Measurements from ENCODE around the gene JARID2.

Gene JARID2

DNA sequence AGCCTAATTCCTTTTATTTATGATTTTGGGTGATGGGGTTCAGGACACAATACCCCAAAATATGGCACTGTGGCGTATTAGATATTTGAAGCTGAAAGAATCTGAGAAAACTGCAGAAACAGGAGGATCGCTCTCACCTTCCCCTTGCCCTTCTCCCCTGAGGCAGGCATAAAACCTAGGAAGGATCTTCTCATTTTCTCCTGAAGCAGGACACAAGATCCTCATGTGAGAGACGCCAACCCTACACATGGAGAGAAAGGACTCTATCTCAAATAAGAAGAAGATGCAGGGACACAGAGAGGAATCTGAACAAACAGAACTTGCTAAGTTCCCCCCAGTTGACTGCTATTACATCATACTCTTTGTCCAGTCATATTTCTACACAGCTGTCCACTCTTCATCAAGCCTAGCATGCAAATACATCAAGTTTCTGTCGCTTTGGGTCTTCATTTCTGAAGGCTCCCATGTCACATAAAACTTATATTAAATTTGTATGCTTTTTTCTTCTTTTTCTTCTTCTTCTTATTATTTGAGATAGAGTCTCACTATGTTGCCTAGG is 307.9 kb downstream of the JARID2 start:
- Mint-ChIP-seq H3K36me3 (peaks cover 7% of the 10 kb centered on the region), H3K27me3 (no peaks in the 10 kb centered on the region), H3K9me3 (ENCODE audit: low read depth) (no peaks in the 10 kb centered on the region), H3K27ac (no peak overlapping the region), H3K4me3 (no peak overlapping the region), H3K4me1 (ENCODE audit: low read depth) (peaks cover 24% of the 10 kb centered on the region)

DNA sequence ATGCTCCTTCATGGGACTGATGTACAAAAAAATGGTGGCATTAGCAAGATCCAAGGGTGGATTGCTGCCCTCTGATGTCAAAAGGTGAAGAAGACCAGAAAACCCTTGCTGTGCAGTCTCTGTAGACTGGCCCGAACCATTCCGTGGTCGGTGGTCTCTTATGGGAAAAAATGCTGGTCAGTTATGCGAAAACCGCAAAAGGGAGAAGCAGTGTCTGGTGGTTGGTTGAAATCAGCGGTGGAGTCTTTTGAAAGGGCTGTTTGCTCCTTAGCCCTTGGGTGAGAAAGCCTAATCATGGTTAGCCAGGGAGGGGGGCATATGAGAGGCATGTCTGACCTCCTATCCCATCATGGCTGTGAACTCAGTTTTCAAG is 308.8 kb downstream of the JARID2 start:
- Mint-ChIP-seq H3K9me3 (ENCODE audit: low read depth) (no peaks in the 10 kb centered on the region), H3K4me3 (no peak overlapping the region), H3K36me3 (peaks cover 9% of the 10 kb centered on the region), H3K27me3 (no peaks in the 10 kb centered on the region), H3K27ac (no peak overlapping the region), H3K4me1 (ENCODE audit: low read depth) (peaks cover 24% of the 10 kb centered on the region)

DNA sequence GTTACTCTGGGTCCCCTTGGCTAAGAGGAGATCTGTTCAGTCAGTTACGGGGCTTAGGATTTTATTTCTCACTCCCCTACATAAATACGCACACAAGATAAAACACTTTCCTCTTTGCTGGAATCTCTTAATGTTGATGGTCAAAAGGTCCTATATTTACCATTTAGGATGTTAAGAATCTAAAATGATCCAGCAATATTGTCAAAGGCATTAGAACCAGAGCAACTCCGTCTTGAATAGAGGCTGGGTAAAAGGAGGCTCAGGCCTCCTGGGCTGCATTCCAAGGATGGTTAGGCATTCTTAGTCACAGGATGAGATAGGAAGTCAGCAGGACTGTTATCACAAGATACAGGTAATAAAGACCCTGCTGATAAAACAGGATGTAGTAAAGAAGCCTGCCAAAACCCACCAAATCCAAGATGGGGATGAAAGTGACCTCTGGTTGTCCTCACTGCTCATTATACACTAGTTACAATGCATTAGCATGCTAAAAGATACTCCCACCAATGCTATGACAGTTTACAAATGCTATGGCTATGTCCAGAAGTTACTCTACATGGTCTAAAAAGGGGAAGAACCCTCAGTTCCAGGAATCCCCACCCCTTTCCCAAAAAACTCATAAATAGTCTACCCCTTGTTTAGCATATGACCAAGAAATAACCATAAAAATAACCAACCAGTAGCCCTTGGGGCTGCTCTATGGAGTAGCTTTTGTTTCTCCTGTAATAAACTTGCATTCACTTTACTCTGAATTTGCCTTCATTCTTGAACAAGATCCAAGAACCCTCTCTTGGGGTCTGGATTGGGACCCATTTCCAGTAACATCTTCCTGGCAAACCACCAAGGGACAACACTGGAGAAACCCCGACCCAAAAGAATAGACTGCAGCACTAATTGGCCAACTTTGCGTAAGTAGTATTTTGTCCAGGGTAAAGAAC is 309.5 kb downstream of the JARID2 start:
- H3K27ac Mint-ChIP-seq: no peak overlapping the region

DNA sequence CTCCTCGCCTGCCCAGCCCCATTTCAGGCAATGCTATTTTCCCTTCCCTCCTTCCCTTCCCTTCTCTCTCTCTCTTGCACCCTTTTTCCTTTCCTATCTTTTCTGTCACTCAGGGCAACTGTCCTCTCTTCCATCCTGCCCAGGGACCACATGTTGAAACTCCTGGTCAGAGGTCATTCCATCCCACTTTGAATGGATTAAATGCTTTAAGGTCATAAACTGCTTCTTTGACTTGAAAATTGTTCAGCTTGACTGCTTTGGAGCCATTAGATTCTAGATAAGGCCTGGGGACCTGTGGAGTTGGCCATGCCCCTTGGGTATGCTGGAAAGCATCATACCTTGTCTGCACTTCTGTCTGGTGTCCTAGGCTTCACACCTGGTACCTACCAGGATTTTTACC is 310.8 kb downstream of the JARID2 start:
- Mint-ChIP-seq H3K27me3 (no peaks in the 10 kb centered on the region), H3K4me1 (ENCODE audit: low read depth) (peaks cover 15% of the 10 kb centered on the region), H3K36me3 (peaks cover 11% of the 10 kb centered on the region), H3K9me3 (ENCODE audit: low read depth) (no peaks in the 10 kb centered on the region), H3K27ac (no peak overlapping the region), H3K4me3 (no peak overlapping the region)

More for the DNA sequence above, 309.5 kb downstream of the JARID2 start:
- no peaks in the 10 kb centered on the region for H3K9me3 Mint-ChIP-seq (ENCODE audit: low read depth)
- peaks cover 9% of the 10 kb centered on the region for H3K36me3 Mint-ChIP-seq
- no peak overlapping the region for H3K4me3 Mint-ChIP-seq
- H3K27me3 Mint-ChIP-seq: no peaks in the 10 kb centered on the region
- peaks cover 24% of the 10 kb centered on the region for H3K4me1 Mint-ChIP-seq (ENCODE audit: low read depth)

DNA sequence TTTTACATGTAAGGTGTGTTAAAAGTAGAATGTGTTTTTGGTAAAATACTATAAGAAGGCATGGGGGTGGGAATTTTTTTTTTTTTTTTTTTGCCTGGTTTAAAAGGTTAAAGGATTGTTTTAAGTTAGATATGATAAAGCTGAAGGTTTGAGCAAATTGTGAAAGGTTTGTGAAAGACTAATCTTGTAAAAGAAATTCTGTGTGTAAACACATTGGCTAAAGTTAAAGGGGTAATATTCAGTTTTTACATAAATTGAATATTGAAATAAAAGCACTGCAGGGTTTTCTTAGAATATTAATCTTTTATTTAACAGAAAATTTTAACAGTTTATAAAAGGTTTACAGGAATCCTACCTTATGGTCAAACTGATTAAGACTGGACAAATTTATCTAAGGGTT is 311.3 kb downstream of the JARID2 start:
- Mint-ChIP-seq H3K36me3 (peaks cover 11% of the 10 kb centered on the region), H3K27ac (no peak overlapping the region), H3K4me1 (ENCODE audit: low read depth) (peaks cover 15% of the 10 kb centered on the region), H3K27me3 (no peaks in the 10 kb centered on the region), H3K9me3 (ENCODE audit: low read depth) (no peaks in the 10 kb centered on the region), H3K4me3 (no peak overlapping the region)

DNA sequence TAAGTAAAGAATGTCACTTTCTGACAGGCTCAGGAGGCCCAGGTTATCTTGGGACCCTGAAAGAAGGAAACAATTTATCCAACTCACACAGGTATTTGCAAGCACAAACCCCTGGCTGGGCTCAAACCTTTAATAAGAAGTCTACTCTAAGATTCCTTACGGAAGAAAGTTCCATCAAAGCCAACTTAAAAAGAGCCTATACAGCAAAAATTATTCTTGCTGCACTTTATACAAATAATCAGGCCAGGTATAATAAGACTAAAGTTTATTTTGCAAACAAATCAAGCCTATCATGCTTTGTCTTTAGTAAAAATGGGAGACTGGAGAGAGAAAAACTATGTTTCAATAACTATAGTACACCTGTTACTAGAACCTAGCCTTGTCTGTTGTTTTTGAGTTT is 314.8 kb downstream of the JARID2 start:
- no peak overlapping the region for H3K27ac Mint-ChIP-seq
- H3K9me3 Mint-ChIP-seq (ENCODE audit: low read depth): no peaks in the 10 kb centered on the region
- H3K36me3 Mint-ChIP-seq: peaks cover 19% of the 10 kb centered on the region
- peaks cover 8% of the 10 kb centered on the region for H3K4me1 Mint-ChIP-seq (ENCODE audit: low read depth)
- no peaks in the 10 kb centered on the region for H3K27me3 Mint-ChIP-seq
- H3K4me3 Mint-ChIP-seq: no peak overlapping the region

DNA sequence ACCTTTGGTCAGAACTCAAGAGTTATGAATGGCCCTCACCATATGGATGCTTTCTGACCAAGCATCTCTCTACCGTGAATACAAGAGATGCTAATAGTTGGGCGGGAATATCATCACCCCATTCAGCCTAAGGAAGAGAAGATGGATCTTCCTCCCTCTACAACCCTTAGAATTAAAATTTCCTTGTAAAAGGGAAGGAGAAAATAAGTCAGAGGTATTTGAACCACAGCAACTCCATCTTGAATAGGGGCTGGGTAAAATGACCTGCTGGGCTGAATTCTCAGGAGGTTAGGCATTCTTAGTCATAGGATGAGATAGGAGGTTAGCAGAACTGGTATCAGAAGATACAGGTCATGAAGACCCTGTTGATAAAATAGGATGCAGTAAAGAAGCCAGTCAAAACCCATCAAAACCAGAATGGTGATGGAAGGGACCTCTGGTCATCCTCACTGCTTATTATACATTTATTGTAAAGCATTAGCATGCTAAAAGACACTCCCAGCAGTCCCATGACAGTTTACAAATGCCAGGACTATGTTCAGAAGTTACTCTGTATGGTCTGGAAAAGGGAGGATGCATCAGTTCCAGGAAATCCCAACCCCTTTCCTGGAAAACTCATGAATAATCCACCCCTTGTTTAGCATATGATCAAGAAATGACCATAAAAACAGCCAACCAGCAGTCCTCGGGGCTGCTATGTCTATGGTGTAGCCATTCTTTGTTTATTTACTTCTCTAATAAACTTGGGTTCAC is 315.8 kb downstream of the JARID2 start:
- H3K9me3 Mint-ChIP-seq (ENCODE audit: low read depth): no peaks in the 10 kb centered on the region
- no peak overlapping the region for H3K27ac Mint-ChIP-seq
- peaks cover 19% of the 10 kb centered on the region for H3K36me3 Mint-ChIP-seq
- no peak overlapping the region for H3K4me3 Mint-ChIP-seq
- no peaks in the 10 kb centered on the region for H3K27me3 Mint-ChIP-seq
- peaks cover 10% of the 10 kb centered on the region for H3K4me1 Mint-ChIP-seq (ENCODE audit: low read depth)

DNA sequence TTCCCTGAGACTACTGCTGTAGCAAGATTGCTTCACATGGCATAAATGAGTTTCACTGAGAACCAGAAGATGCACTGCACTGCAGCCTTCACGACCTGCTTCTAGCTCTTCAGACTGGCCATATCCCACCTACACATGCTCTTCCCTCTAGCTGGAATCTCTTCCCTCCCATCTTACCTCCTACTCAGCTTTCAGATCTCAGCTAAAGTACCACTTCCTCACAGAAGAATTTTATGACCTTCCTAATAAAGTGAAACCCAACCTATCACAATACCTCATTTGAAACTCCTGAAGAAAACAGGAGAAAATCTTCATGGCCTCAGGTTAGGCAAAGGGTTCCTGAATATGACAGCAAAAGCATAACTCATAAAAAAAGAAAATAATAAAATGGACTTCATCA is 317.1 kb downstream of the JARID2 start:
- no peak overlapping the region for H3K27ac Mint-ChIP-seq
- no peak overlapping the region for H3K4me3 Mint-ChIP-seq
- peaks cover 8% of the 10 kb centered on the region for H3K4me1 Mint-ChIP-seq (ENCODE audit: low read depth)

DNA sequence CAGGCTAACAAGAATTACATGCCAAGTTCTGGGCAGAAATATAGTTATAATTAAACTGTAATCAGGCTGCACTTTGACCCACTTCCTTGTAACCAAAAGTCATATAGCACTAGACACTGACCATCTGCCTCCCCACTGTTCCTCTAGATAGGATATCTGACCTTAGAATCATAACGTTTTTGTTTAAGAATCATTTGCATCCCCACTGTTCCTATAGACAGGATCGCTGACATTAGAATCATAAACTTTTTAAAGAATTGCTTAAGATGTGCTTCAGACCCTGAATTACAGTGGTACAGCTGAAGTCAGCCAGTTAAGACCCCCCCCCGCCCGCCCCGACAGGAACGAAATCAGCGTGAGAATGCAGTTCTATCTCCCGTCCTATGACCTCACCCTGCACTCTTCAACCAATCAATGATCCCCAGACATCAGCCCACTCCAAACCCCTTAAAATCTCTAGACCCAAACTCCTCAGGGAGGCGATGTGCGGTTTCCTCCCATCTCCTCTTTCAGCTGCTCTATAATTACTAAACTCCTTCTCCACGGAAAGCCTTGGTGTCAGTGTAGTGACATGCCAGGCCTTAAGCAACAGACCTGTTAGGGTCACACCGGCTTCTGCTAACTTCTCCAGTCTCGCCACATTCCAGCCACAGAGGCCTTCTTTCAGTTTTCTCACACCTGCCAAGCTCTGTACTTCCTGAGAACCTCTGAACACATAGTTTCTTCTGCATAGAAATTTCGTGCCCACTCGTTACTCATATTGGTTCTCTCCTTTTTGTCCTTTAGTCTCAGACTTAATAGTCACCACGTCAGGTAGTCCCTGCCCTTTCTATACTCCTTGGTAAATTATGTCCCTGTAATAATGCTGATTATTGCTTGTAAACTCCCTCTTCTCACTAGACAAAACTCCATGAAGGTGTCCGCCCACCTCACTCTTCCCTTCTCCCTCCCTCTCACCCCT is 323.4 kb downstream of the JARID2 start:
- Mint-ChIP-seq H3K9me3 (ENCODE audit: low read depth) (no peaks in the 10 kb centered on the region), H3K4me3 (no peak overlapping the region), H3K27me3 (no peaks in the 10 kb centered on the region), H3K27ac (no peak overlapping the region), H3K36me3 (peaks cover 22% of the 10 kb centered on the region), H3K4me1 (ENCODE audit: low read depth) (peaks cover 7% of the 10 kb centered on the region)

More for the DNA sequence above, 317.1 kb downstream of the JARID2 start:
- Mint-ChIP-seq H3K27me3 (no peaks in the 10 kb centered on the region), H3K9me3 (ENCODE audit: low read depth) (no peaks in the 10 kb centered on the region), H3K36me3 (peaks cover 14% of the 10 kb centered on the region)

DNA sequence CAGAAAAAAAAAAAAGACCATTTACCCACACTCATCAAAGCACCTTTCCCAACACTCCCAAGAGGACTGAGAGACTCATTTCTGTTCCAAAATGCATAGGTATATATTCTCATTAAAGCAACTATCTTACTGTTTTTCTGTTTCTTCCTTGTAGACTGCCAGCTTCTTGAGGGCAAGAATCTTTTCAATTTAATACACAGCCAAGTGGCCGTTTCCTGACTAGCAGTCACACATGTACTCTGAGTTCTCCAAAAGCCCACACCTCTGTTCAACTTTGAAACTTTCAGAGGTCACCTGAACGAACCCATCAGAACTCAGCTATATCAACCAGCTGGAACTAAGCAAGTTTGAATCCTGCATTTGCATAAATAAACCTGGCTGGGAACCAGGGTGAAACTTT is 324.3 kb downstream of the JARID2 start:
- H3K4me3 Mint-ChIP-seq: no peak overlapping the region
- H3K27me3 Mint-ChIP-seq: no peaks in the 10 kb centered on the region
- peaks cover 24% of the 10 kb centered on the region for H3K36me3 Mint-ChIP-seq
- peaks cover 10% of the 10 kb centered on the region for H3K4me1 Mint-ChIP-seq (ENCODE audit: low read depth)
- H3K9me3 Mint-ChIP-seq (ENCODE audit: low read depth): no peaks in the 10 kb centered on the region
- H3K27ac Mint-ChIP-seq: no peak overlapping the region

Data from activated naive CD8-positive, alpha-beta T cell (primary cell).